HUES48 (cell line): ENCODE data around the gene SEMA3C.

Experiments
- H3K27ac ChIP-seq: one replicate; pipeline ENCODE4 v1.7.0; 2013; ENCODE audit warnings: low read depth, low read length, inconsistent platforms
- H3K27me3 ChIP-seq: 2 replicates; pipeline ENCODE4 v1.6.1; 2013; ENCODE audit warnings: mild to moderate bottlenecking, low read length; ENCODE audit not compliant: control insufficient read depth, insufficient read depth
- H3K36me3 ChIP-seq: 2 replicates; pipeline ENCODE4 v1.6.1; 2013; ENCODE audit warnings: low read length; ENCODE audit not compliant: control insufficient read depth, insufficient read depth
- H3K4me1 ChIP-seq: 2 replicates; pipeline ENCODE4 v1.6.1; 2013; ENCODE audit warnings: mild to moderate bottlenecking, low read length; ENCODE audit not compliant: control insufficient read depth, insufficient read depth
- H3K4me3 ChIP-seq: 2 replicates; pipeline ENCODE4 v1.5.1; 2013; ENCODE audit warnings: mild to moderate bottlenecking, low read depth, low read length
- H3K9ac ChIP-seq: 2 replicates; pipeline ENCODE4 v1.6.1; 2013; ENCODE audit warnings: mild to moderate bottlenecking, low read depth, low read length, moderate library complexity
- H3K9me3 ChIP-seq: 2 replicates; pipeline ENCODE4 v1.6.1; 2013; ENCODE audit warnings: low read length; ENCODE audit not compliant: control insufficient read depth, insufficient read depth

Gene SEMA3C

GRCh38 chr7:80945976-80946375 lies 27.1 kb upstream of the SEMA3C start:
- peaks cover 4% of the 10 kb centered on the region; the same call in 1 of the 2 replicates for H3K4me1 ChIP-seq
- H3K9ac ChIP-seq, result no peak overlapping the region
- H3K27ac ChIP-seq, result no peak overlapping the region
- H3K9me3 ChIP-seq, result no peaks in the 10 kb centered on the region
- no peak overlapping the region for H3K4me3 ChIP-seq
- no peaks in the 10 kb centered on the region for H3K27me3 ChIP-seq
- no peaks in the 10 kb centered on the region for H3K36me3 ChIP-seq

- Histone ChIP-seq H3K9ac (no peak overlapping the region), H3K4me3 (no peak overlapping the region), H3K4me1 (peaks cover 4% of the 10 kb centered on the region; the same call in 1 of the 2 replicates), H3K27ac (no peak overlapping the region), H3K9me3 (no peaks in the 10 kb centered on the region), H3K36me3 (no peaks in the 10 kb centered on the region), H3K27me3 (no peaks in the 10 kb centered on the region)
Observed at GRCh38 chr7:80943342-80943741, 24.5 kb upstream of the SEMA3C start.

GRCh38 chr7:80942261-80943041 lies 23.6 kb upstream of the SEMA3C start:
- Histone ChIP-seq H3K36me3 (no peaks in the 10 kb centered on the region), H3K27ac (no peak overlapping the region), H3K9ac (no peak overlapping the region), H3K4me1 (peaks cover 4% of the 10 kb centered on the region; the same call in 1 of the 2 replicates), H3K9me3 (no peaks in the 10 kb centered on the region), H3K27me3 (no peaks in the 10 kb centered on the region), H3K4me3 (no peak overlapping the region)

DNA sequence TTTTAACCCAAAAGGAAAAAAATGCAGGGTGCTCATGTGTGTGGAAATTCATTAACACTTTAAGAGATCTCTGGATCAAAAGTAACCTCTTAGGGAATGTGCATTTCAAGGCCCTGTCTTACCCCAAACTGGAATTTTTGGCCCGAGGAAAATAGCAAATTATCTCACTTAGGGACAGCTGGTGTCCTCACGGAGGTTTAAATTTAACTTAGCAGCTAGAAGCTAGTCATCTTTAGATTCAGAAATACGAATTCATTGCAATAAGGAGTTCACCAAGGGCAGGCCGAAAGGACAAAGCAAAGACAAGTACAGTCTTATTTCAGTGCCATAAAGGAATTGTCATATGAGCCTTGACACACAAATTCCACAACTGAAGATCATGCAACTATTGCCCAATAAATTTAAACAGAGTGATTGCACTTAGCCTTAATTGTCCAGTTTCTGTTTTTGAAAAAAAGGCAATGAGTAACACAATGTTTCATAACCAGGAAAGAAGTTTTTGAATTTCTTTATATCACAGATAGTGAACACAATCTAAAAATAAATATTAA lies 22.4 kb upstream of the SEMA3C start:
- H3K9me3 ChIP-seq, result no peaks in the 10 kb centered on the region
- peaks cover 4% of the 10 kb centered on the region; the same call in 1 of the 2 replicates for H3K4me1 ChIP-seq
- H3K36me3 ChIP-seq, result no peaks in the 10 kb centered on the region
- no peak overlapping the region for H3K4me3 ChIP-seq
- H3K9ac ChIP-seq, result no peak overlapping the region
- no peaks in the 10 kb centered on the region for H3K27me3 ChIP-seq
- no peak overlapping the region for H3K27ac ChIP-seq

DNA sequence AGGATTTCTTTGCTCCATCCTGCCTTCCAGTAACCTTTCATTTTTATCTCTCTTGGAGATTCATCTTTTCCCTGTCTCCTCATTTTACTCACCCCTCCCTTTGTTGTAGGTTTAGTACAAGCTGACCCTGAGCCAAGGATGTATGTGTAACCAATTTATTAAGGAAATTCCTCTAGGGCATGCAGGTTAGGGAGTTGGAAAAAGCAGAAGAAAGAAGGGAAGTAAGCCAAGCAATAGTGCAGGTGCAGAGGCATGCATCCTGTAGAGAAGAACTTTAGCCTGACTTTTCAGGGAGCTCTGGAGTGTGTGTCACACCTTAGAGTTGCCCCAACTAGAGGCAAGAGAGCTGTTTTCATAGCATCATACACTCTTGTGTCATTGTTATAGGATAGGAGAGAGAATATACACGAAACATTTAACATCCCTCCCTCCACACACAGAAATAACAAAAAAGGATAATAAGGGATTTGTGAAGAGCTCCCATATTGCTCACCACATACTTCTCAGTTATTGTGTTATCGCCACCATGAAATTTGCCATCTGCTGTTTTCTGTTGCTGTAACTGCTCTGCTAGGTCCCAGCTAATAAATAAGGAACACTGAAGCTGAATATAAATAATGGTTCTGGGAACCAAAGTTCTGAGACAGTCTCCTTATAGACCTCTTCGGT lies 21.8 kb upstream of the SEMA3C start:
- no peaks in the 10 kb centered on the region for H3K36me3 ChIP-seq
- no peak overlapping the region for H3K4me3 ChIP-seq
- no peak overlapping the region for H3K27ac ChIP-seq
- H3K9me3 ChIP-seq, result no peaks in the 10 kb centered on the region
- H3K4me1 ChIP-seq, result peaks cover 4% of the 10 kb centered on the region; the same call in 1 of the 2 replicates
- H3K27me3 ChIP-seq, result no peaks in the 10 kb centered on the region
- H3K9ac ChIP-seq, result no peak overlapping the region

DNA sequence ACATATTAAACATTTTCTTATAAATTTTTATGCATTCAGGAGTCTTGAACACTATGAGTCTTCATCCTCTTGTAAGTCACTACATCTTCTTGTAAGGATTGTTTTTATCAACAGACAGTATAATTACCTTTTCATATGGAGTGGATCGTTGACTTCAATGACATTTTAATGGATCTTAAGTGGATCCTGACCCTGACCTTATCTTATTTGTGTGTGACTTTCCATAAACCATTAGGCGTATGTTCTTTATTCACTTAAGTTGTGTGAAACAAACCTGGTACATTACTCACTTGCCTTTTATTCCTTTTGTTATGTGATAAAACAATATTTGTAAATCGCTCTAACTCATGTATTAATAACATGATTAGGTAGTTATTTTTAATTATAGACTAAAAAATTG lies 18.5 kb upstream of the SEMA3C start:
- Histone ChIP-seq H3K36me3 (no peaks in the 10 kb centered on the region), H3K4me3 (no peak overlapping the region), H3K27me3 (no peaks in the 10 kb centered on the region), H3K4me1 (peaks cover 3% of the 10 kb centered on the region; the same call in 1 of the 2 replicates), H3K27ac (no peak overlapping the region), H3K9ac (no peak overlapping the region), H3K9me3 (no peaks in the 10 kb centered on the region)

DNA sequence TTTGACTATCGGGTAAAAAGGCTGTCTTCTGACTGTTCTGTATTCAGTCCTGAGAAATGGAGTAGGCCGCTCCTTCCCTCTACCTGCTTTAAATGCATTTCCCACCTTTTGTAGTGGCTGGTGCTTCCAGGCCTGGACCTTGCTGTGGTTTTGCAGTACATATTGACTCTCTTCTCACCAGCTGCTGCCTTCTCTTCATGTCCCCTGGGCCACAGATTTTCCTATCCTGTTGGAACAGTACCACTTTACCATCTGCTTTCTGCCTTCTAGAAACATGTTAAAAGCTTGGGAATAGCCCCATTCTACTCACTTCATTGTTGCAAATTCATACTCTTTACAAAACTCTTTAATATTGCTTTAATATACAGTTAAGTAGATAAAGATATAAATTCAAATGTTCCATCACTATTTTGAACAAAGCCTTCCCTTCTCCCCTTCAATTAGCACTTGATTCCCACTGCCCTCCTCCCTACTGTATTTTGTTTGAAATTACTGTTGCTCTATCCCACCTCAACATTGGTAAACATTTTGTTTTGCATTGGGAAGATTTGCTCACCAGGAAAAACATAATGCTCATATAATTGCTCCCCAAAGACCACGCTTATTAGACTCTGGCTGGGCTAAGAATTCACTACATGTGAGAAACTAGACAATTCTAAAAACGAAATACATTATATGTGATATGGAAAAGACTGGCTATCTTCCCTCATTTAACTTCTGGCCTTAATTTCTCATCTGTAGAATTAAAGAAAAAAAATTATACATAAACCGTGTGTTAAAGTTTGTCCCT lies 17.3 kb upstream of the SEMA3C start:
- Histone ChIP-seq H3K4me3 (no peak overlapping the region), H3K27ac (no peak overlapping the region)

DNA sequence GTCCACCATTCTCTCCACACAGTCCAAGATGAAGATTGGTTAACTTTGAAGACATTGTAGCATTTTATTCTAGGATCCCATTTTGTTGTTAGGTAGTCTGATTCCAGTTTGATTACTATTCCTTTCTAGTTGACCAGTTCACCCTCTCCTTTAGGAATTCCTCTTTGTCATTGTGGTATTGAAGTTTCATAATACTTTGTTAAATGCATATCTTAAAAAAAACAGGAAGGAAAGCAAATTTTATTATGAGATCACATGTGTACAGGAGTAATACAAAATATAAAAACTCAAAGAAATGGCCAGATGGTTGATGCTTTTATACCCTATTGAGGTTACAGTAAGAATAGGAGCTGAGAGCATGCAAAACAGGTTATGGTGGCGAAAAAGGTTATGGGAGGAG lies 15.5 kb upstream of the SEMA3C start:
- Histone ChIP-seq H3K4me3 (no peak overlapping the region), H3K27me3 (no peaks in the 10 kb centered on the region), H3K9me3 (no peaks in the 10 kb centered on the region), H3K36me3 (no peaks in the 10 kb centered on the region), H3K27ac (no peak overlapping the region), H3K9ac (no peak overlapping the region), H3K4me1 (no peaks in the 10 kb centered on the region)

More for the DNA sequence above, 17.3 kb upstream of the SEMA3C start:
- H3K9ac ChIP-seq, result no peak overlapping the region
- H3K27me3 ChIP-seq, result no peaks in the 10 kb centered on the region
- no peaks in the 10 kb centered on the region for H3K4me1 ChIP-seq
- H3K9me3 ChIP-seq, result no peaks in the 10 kb centered on the region
- no peaks in the 10 kb centered on the region for H3K36me3 ChIP-seq

DNA sequence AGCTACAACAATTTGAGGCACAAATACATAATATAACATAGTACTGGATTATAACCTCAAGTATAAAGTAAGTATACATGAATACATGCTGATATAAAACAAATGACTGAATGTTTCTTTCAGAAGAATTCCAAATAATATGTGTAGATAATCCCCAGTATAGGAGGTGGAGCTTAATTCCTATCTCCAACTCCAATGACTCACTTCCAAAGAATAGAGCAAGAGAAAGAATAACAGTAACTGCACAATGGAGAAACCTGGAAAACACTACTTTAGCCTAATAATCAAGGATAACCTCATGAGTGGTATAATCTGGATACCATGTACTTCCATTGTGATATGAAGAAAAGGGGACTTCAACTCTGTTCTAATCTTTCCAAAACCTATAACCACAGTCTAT lies 13.7 kb upstream of the SEMA3C start:
- Histone ChIP-seq H3K4me3 (no peak overlapping the region), H3K27me3 (no peaks in the 10 kb centered on the region)

DNA sequence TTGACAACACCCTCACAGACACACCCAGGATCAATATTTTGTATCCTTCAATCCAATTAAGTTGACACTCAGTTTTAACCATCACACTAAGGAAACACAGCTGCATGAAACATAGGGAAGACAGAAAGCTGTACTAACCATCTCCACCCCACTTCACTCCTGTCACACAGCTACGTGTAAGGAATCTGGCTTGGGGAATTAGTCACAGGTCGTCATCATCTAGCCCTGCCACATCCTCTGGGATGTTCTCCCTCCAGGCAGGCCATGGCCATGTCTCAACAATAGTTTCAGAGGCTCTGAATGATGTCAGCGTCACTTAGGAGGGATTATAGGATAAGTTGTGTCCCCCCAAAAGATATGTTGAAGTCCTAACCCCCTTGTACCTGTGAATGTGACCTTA lies 10.8 kb upstream of the SEMA3C start:
- no peaks in the 10 kb centered on the region for H3K36me3 ChIP-seq
- no peaks in the 10 kb centered on the region for H3K4me1 ChIP-seq
- H3K4me3 ChIP-seq, result no peak overlapping the region
- H3K27me3 ChIP-seq, result no peaks in the 10 kb centered on the region
- no peak overlapping the region for H3K9ac ChIP-seq
- H3K9me3 ChIP-seq, result no peaks in the 10 kb centered on the region
- H3K27ac ChIP-seq, result no peak overlapping the region

More for the DNA sequence above, 13.7 kb upstream of the SEMA3C start:
- no peaks in the 10 kb centered on the region for H3K36me3 ChIP-seq
- no peak overlapping the region for H3K9ac ChIP-seq
- no peaks in the 10 kb centered on the region for H3K9me3 ChIP-seq
- no peaks in the 10 kb centered on the region for H3K4me1 ChIP-seq
- no peak overlapping the region for H3K27ac ChIP-seq
